Transverse colon (tissue), 4 donors: ENCODE data around the gene CXCL1. TPM values are rescaled to one million over a fixed set of nuclear protein-coding genes. Genes with fewer than 3 reads are reported as not detected.

Source experiments
- DNase-seq: peaks from one replicate; pipeline ENCODE4 v3.0.0-alpha.2; 2019
- H3K27ac ChIP-seq, 4 donors: fragments of 200-600 bp; sonication (generic); 2 replicates each; pipeline ENCODE4 v1.5.1; 2016 to 2018; ENCODE audit warnings: inconsistent platforms in 4 of 4
- H3K27me3 ChIP-seq: fragments of 200-600 bp; sonication (generic); 2 replicates; pipeline ENCODE4 v1.5.1; 2017; ENCODE audit warnings: inconsistent platforms
- H3K36me3 ChIP-seq, 4 donors: fragments of 200-600 bp; sonication (generic); 2 replicates each; pipeline ENCODE4 v1.5.1; 2017 to 2019; ENCODE audit warnings: inconsistent platforms in 4 of 4
- H3K4me1 ChIP-seq, 4 donors: fragments of 200-600 bp; sonication (generic); 2 replicates each; pipeline ENCODE4 v1.5.1; 2017 to 2020; ENCODE audit warnings: inconsistent platforms in 4 of 4
- H3K4me3 ChIP-seq, 4 donors: fragments of 200-600 bp; sonication (generic); 1 replicate in 1 of 4; 2 replicates in 3 of 4; pipeline versions ENCODE4 v1.5.1 to v1.6.1; 2017 to 2019; ENCODE audit warnings: inconsistent platforms in 4 of 4
- H3K9me3 ChIP-seq, 2 donors: fragments of 200-600 bp; sonication (generic); 2 replicates each; pipeline ENCODE4 v1.5.1; 2017 to 2019; ENCODE audit warnings: inconsistent platforms in 2 of 2
- EP300 ChIP-seq: sonication (generic); formaldehyde crosslinking; IDR thresholded peaks from one replicate; pipeline ENCODE4 v1.6.1; 2017; ENCODE audit warnings: antibody characterized with exemption, low read depth
- POLR2A ChIP-seq: fragments of 450-650 bp; IDR thresholded peaks from one replicate; pipeline ENCODE4 v1.6.1; 2016; ENCODE audit warnings: antibody characterized with exemption, mild to moderate bottlenecking, moderate library complexity
- POLR2AphosphoS5 ChIP-seq, 3 donors: sonication (generic); formaldehyde crosslinking; IDR thresholded peaks; one replicate each; pipeline ENCODE4 v1.6.1; 2016; ENCODE audit warnings: antibody characterized with exemption in 3 of 3
- WGBS, 2 donors: methylation state at CpG; one replicate each; pipeline ENCODE4 v1.1.5; 2018; ENCODE audit warnings: low coverage in 1 of 2; 5-methylcytosine and 5-hydroxymethylcytosine counted together
- in situ Hi-C, 4 donors: fragments of 200-750 bp; cut with MboI; loops; one replicate each; pipeline versions ENCODE4 v1.15.0 to v1.15.1; 2017; ENCODE audit warnings: low sequenced_read_pairs in 3 of 4, low pct_ligation_motif_present in 1 of 4, low pct_unique_long_range_greater_than_20kb in 1 of 4
- intact Hi-C: fragments of 100-400 bp; cut with DNase I; formaldehyde crosslinking; loops from one replicate; pipeline ENCODE4 v1.15.1; 2023; ENCODE audit warnings: low total_unique reads
- total RNA-seq, 4 donors: library from RNA; depleted of rRNA; stranded (reverse); fragments of >200 nt; gene quantifications; one replicate each; pipeline ENCODE4 v1.1.0, GENCODE V29; 2016
- TF ChIP-seq, protein P1 (sequence below), 5 experiments: fragments of 200-600 bp in 3 of 5; fragments of 450-650 bp in 2 of 5; sonication (generic) in 3 of 5; IDR thresholded peaks; 1 replicate in 2 of 5; 2 replicates in 3 of 5; pipeline ENCODE4 v1.5.1; 2016 to 2017; ENCODE audit warnings: antibody characterized with exemption in 5 of 5, inconsistent platforms in 3 of 5, mild to moderate bottlenecking in 2 of 5, moderate library complexity in 1 of 5

The CXCL1 gene
- total RNA-seq, 4 donors from 2014 or later: 1.00 to 36.3 (median 15.4) TPM

DNA sequence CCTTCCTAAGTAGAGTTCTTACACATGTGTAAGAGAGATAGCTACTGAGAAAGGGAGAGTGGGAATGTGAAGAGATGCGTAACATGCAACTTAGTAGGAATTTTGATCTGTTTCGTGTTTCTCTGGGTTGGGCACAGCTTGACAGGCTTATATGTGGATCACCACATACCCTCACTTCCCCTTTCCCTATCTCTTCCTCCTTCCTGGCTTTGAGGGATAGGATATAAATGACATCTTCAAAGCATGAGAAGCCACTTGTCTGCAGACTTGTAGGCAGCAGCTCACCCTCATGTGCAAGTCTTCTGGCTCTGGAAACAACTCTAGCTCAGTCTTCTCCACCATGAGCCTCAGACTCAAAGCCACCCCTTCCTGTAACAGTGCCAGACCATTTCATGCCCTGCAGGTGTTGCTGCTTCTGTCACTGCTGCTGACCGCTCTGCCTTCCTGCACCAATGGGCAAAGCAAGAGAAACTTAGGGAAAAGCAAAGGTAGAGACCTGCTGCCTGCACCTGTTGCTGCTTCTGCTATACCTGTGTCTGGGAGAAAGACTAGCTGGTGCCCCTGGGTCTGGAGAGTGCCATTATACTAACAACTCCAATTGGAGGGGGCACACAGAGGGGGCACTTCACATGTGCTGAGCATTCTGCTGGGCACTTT, 21.5 kb upstream of the CXCL1 start:
- Histone ChIP-seq H3K9me3 (no peaks in the 10 kb centered on the region), H3K36me3 (no peaks in the 10 kb centered on the region), H3K27me3 (peaks cover 4% of the 10 kb centered on the region), H3K27ac (no peak overlapping the region), H3K4me1 (no peaks in the 10 kb centered on the region), H3K4me3 (no peak overlapping the region)
- 75 to 93% methylated on average over 2 to 3 of the region's 3 CpGs for WGBS, 2 donors
- in situ Hi-C loops (no loop called here), intact Hi-C loops (no loop called here)
- DNase-seq: no peak
- TF ChIP-seq POLR2A (no peak), EP300 (no peak), POLR2AphosphoS5 (IDR thresholded peaks at IDR 0.05) (no peak)
- TF ChIP-seq, protein P1, sequence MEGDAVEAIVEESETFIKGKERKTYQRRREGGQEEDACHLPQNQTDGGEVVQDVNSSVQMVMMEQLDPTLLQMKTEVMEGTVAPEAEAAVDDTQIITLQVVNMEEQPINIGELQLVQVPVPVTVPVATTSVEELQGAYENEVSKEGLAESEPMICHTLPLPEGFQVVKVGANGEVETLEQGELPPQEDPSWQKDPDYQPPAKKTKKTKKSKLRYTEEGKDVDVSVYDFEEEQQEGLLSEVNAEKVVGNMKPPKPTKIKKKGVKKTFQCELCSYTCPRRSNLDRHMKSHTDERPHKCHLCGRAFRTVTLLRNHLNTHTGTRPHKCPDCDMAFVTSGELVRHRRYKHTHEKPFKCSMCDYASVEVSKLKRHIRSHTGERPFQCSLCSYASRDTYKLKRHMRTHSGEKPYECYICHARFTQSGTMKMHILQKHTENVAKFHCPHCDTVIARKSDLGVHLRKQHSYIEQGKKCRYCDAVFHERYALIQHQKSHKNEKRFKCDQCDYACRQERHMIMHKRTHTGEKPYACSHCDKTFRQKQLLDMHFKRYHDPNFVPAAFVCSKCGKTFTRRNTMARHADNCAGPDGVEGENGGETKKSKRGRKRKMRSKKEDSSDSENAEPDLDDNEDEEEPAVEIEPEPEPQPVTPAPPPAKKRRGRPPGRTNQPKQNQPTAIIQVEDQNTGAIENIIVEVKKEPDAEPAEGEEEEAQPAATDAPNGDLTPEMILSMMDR (IDR thresholded peaks at IDR 0.05): no peak

DNA sequence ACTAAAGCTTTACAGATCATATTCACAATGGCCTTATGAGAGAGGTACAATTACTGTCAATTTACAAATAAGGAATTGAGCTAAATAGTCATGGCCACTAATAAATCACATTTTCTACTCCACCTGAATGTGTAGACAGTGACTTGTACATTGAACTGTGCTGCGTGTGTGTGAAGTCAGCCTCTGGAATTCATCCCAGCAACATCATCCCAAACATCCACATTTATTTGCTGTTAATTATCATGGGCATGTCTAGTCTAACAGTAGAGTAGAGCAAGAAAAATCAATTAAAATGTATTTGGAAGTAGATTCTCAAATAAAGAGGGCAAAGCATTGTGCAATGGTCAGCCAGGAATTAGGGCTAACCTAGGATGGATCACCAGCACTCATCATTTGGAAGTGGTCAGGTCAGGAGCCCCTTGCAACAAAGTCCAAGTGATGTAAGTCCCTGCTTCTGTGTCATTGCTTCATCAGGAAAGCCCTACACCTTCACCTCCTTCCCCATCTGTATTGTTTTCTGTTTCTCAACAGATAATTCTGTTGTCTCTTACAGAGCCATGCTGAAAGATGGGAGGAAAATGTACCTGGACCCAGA, 20.9 kb upstream of the CXCL1 start:
- no peaks in the 10 kb centered on the region for H3K9me3 ChIP-seq
- whole genome bisulfite sequencing, 2 donors: 80 to 100% methylated on average over 1 of the region's 1 CpG
- H3K27ac ChIP-seq: no peak overlapping the region
- H3K4me1 ChIP-seq: peaks cover 0 to 3% (median 0%) of the 10 kb centered on the region in 4 donors
- no peak overlapping the region for H3K4me3 ChIP-seq
- H3K36me3 ChIP-seq: no peaks in the 10 kb centered on the region
- TF ChIP-seq EP300 (no peak), POLR2AphosphoS5 (IDR thresholded peaks at IDR 0.05) (no peak), POLR2A (no peak)
- TF ChIP-seq, protein P1 (IDR thresholded peaks at IDR 0.05): no peak
- in situ Hi-C loops: no loop called here
- peaks cover 4% of the 10 kb centered on the region for H3K27me3 ChIP-seq
- intact Hi-C loops: no loop called here
- no peak for DNase-seq

DNA sequence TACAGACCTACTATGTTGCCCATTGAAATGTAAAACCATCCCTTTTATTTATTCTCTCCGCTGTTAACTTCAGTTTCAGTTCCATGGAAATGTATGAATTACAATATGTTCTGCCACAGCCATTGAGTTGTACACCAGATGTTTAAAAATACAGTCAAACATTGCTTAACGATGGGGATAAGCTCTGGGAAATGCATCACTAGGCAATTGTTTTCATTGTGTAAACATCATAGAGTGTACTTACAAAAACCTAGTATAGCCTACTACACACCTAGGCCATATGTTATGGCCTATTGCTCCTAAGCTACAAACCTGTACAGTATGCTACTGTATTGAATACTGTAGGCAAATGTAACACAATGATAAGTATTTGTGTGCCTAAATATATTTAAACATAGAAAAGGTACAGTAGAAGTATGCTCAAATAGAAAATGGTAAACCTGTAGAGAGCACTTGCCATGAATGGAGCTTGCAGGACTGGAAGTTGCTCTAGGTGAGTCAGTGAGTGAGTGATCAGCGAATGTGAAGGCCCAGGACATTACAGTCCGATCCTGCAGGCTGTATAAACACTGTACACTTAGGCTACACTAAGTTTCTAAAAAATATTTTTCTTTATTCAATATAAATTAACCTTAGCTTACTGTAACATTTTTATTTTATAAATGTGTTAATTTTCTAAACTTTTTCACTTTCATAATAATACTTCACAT, 18.8 kb upstream of the CXCL1 start:
- in situ Hi-C loops: loop anchor here in 1 of 4 donors (25.0 kb wide), 1 partner anchor 287 kb away; no protein-coding TSS in a partner anchor
- Histone ChIP-seq H3K4me1 (peaks cover 0 to 6% (median 0%) of the 10 kb centered on the region in 4 donors), H3K9me3 (no peaks in the 10 kb centered on the region), H3K4me3 (no peak overlapping the region), H3K27me3 (peaks cover 4% of the 10 kb centered on the region), H3K36me3 (no peaks in the 10 kb centered on the region), H3K27ac (no peak overlapping the region)
- intact Hi-C loops: no loop called here
- TF ChIP-seq, protein P1 (IDR thresholded peaks at IDR 0.05): no peak
- TF ChIP-seq POLR2AphosphoS5 (IDR thresholded peaks at IDR 0.05): no peak
- WGBS, 2 donors: 69 to 75% methylated on average over 4 of the region's 4 CpGs
- no peak for DNase-seq

DNA sequence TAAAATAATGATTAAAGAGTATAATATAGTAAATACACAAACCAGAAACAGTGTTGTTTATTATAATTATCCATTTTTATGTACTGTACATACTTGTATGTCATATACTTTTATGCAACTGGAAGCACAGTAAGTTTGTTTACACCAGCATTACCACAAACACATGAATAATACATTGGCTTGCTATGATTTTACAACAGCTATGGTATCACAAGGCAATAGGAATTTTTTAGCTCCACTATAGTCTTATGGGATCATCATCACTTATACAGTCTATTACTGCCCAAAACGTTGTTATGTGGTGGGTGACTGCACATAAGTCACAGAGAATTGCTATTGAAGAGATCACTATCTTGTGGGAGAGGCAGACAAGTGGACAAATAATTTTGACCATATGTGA, 17.9 kb upstream of the CXCL1 start:
- no peak for DNase-seq
- H3K27me3 ChIP-seq: peaks cover 4% of the 10 kb centered on the region
- peaks cover 0 to 6% (median 0%) of the 10 kb centered on the region in 4 donors for H3K4me1 ChIP-seq
- TF ChIP-seq, protein P1 (IDR thresholded peaks at IDR 0.05): no peak
- no peak for TF ChIP-seq EP300
- no peak for TF ChIP-seq POLR2A
- TF ChIP-seq POLR2AphosphoS5 (IDR thresholded peaks at IDR 0.05): no peak
- H3K36me3 ChIP-seq: no peaks in the 10 kb centered on the region
- no peaks in the 10 kb centered on the region for H3K9me3 ChIP-seq
- H3K27ac ChIP-seq: no peak overlapping the region
- intact Hi-C loops: no loop called here
- H3K4me3 ChIP-seq: no peak overlapping the region
- in situ Hi-C loops: loop anchor here in 1 of 4 donors (25.0 kb wide), 1 partner anchor 286 kb away; no protein-coding TSS in a partner anchor
- 62 to 65% methylated on average over 1 of the region's 1 CpG for WGBS, 2 donors
